IPS DF 4.7 (cell line): ENCODE results near the gene FER1L5.

ENCODE experiments used
- DNase-seq: peaks from one replicate; pipeline ENCODE4 v3.0.0-alpha.2; 2013; ENCODE audit warnings: low spot score; ENCODE audit errors: extremely low read depth

FER1L5 gene

GRCh38 chr2:96642564-96643360 is at the start of gene FER1L5:
TSS of gene FER1L5 (plus strand) at chr2:96642764. CDS start at chr2:96642837, 73 bp downstream.
- peak; percentile 41 for DNase-seq

GRCh38 chr2:96594282-96594681 is 48.3 kb upstream of the FER1L5 start:
- no peak for DNase-seq

- DNase-seq: no peak
Observed at GRCh38 chr2:96594691-96595152, 47.8 kb upstream of the FER1L5 start.

GRCh38 chr2:96596596-96596995 is 46.0 kb upstream of the FER1L5 start:
- DNase-seq: no peak

GRCh38 chr2:96599941-96600340 is 42.6 kb upstream of the FER1L5 start:
- DNase-seq: no peak

GRCh38 chr2:96601382-96602292 is 40.9 kb upstream of the FER1L5 start:
- DNase-seq: no peak

- no peak for DNase-seq
Observed at GRCh38 chr2:96602330-96602823, 40.2 kb upstream of the FER1L5 start.

- no peak for DNase-seq
Observed at GRCh38 chr2:96604104-96604503, 38.5 kb upstream of the FER1L5 start.

GRCh38 chr2:96608469-96609455 is 33.8 kb upstream of the FER1L5 start:
- no peak for DNase-seq

GRCh38 chr2:96616128-96616527 is 26.4 kb upstream of the FER1L5 start:
- no peak for DNase-seq

GRCh38 chr2:96616535-96616934 is 26.0 kb upstream of the FER1L5 start:
- DNase-seq: no peak

- DNase-seq: no peak
Observed at GRCh38 chr2:96617012-96617411, 25.6 kb upstream of the FER1L5 start.

- DNase-seq: no peak
Observed at GRCh38 chr2:96618596-96619283, 23.8 kb upstream of the FER1L5 start.

GRCh38 chr2:96622544-96622943 is 20.0 kb upstream of the FER1L5 start:
- no peak for DNase-seq

GRCh38 chr2:96623116-96623515 is 19.4 kb upstream of the FER1L5 start:
- no peak for DNase-seq

GRCh38 chr2:96625571-96626552 is 16.7 kb upstream of the FER1L5 start:
- DNase-seq: no peak

GRCh38 chr2:96626553-96626942 is 16.0 kb upstream of the FER1L5 start:
- DNase-seq: no peak

GRCh38 chr2:96631804-96632435 is 10.6 kb upstream of the FER1L5 start:
- no peak for DNase-seq

GRCh38 chr2:96633641-96634040 is 8.9 kb upstream of the FER1L5 start:
- DNase-seq: no peak
